GM12873 (cell line): ENCODE results near the gene DUSP16.

Experiments
- TF ChIP-seq, protein P1 (sequence below): IDR thresholded peaks from 2 replicates; pipeline ENCODE4 v1.5.1; 2012; ENCODE audit warnings: low read depth, mild to moderate bottlenecking, moderate library complexity, low read length, control low read depth; ENCODE audit not compliant: insufficient read depth; ENCODE audit errors: missing control alignments

Gene DUSP16

DNA sequence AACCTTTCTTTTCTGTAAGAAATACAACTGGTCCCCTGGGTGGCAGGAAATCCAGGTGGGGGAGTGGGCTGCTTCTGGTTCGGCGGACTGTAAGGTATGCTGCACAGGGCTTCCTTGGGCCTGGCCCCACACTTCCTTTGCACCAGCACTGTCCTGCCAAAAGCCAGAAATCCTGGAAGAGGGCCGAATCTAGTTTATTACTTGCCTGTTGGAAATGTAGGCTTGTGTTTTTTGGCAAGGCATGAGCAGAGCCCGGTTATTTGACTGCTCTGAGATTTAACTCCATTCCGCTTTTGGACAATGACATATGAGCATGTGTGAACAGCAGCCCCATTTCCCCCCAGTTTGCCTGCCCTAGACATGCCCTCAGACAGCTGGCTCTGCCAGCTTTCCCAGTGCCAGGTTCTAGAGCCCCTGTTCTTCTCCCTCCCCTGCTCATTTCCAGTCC, 119.2 kb downstream of the DUSP16 start:
- TF ChIP-seq, protein P1, sequence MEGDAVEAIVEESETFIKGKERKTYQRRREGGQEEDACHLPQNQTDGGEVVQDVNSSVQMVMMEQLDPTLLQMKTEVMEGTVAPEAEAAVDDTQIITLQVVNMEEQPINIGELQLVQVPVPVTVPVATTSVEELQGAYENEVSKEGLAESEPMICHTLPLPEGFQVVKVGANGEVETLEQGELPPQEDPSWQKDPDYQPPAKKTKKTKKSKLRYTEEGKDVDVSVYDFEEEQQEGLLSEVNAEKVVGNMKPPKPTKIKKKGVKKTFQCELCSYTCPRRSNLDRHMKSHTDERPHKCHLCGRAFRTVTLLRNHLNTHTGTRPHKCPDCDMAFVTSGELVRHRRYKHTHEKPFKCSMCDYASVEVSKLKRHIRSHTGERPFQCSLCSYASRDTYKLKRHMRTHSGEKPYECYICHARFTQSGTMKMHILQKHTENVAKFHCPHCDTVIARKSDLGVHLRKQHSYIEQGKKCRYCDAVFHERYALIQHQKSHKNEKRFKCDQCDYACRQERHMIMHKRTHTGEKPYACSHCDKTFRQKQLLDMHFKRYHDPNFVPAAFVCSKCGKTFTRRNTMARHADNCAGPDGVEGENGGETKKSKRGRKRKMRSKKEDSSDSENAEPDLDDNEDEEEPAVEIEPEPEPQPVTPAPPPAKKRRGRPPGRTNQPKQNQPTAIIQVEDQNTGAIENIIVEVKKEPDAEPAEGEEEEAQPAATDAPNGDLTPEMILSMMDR: no peak

DNA sequence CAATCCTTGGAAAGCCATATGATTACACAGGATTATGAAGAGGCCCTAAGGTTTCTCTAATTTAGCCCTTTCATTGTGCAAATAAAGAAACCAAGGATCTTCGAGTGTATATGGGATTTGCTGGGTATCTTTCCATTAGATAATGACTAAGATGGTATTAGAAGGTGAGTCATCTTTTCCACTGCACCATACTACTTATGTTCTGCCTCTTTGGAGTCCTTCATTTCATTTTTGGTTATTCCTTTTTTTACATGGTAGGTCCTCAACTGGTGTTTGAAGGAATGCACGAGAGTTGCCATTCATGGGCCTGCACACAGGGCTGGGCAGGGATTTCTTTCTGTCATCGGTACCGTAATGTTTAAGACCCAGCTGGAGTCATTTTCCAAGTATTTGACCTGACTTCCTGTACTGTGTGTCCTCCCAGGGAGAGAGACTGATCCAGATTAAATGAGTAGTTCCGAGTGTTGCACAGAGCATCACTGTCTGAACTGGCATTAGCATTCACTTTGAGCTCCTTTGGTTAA, 120.1 kb downstream of the DUSP16 start:
- TF ChIP-seq, protein P1: no peak

DNA sequence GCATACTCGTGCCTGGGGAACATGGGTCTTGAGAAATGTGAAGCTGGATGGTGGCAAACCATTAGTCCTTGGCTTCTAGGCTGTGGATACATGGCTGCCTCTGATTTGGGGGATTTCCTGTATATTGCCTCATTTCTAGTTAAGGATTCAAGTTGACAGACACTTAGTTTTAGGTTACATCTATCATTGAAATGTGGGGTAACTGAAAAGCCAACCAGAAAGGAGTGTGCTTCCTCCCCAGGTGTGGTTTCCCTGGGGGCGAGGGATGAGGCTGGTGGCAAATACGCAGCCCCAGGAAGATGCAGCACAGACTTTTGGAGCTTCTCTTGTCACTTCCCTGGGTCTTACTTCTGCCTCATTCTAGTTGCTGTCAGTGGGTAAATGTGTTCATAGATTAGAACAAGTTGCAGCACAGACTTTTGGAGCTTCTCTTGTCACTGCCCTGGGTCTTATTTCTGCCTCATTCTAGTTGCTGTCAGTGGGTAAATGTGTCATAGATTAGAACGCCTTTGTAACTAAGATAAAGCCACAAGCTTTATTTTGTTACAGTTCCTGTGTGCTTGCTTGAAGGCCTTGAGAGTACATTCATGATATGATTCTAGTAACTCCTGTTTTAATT, 120.7 kb downstream of the DUSP16 start:
- TF ChIP-seq, protein P1: no peak

DNA sequence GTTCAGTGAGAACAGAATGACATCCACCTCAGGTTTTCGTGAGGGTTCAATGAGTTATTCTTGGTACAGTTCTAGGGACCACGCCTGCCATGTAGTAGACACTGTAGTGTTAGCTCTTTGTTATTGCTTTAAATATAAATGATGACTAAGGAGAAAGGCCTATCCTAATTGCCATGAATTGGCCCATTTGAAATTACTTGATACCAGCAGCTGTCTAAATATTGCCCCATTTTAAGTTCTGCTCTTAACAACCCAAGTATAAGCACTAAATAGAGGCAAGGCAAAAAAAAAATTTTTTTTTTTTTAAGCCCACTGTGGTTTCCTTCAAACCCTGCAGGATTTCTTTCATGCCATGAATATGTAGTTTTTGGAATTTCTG, 121.2 kb downstream of the DUSP16 start:
- TF ChIP-seq, protein P1: no peak

DNA sequence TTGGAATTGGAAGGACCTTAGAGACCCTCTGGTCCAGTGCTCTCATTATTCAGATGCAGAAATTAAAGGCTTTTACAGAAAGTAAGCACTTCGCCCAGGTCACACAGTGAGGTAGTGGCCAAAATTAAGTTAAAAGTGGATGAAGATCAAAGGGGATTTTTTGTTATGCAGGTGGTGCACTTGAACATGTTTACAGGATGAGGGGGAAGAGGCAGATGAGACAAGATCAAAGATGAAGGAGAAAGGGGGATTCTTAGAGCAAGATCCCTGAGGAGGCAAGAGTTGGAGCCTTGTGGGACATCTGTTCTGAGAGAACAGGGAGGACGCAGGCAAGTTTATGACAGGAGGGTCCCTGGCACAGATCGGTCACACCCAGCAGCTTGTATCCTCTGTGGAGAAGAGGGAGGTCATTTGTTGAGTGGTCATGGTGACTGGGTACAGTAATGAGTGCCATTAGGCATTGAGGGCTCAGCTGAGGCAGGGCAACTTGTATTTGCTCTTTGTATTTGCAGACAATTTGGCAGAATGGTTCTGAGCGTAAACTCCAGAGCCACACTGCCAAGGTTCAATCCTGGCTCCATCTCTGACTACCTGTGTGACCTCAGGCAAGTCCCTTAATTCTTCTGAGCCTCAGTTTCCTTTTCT, 121.8 kb downstream of the DUSP16 start:
- TF ChIP-seq, protein P1: no peak

DNA sequence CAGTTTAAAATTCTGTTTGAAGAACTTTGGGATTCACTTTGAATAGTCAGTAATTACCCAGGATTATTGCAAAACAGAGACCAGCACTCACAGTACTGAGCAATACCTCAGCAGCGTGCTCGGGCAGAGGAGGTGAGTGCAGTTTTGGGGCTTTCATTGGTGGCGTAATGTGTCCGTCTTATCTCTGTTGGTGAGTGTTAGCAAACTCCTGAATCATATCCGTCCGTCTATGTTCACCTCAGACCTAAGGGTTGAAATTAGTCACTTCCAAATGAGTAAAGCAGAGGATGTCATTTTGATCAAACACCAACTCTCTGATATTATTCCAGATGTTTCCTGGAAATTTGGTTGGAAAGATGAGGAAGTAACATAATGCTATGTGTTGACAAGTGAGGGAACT, 123.0 kb downstream of the DUSP16 start:
- TF ChIP-seq, protein P1: no peak

DNA sequence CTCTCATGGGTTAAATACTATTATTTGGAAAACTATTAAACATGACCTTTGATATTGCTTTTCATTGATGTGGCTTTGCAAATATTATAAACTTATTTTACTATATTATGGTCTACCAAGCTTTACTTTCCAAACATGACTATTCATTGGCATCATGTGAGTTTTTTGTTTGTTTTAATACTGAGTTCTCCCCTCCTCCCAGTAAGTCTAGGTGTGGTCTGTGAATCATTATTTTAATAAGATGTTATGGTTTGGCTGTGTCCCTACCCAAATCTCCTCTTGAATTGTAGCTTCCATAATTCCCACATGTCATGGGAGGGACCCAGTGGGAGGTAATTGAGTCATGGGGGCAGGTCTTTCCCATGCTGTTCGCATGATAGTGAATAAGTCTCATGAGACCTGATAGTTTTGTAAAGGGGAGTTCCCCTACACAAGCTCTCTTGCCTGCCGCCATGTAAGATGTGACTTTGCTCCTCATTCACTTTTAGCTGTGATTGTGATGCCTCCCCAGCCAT, 125.8 kb downstream of the DUSP16 start:
- TF ChIP-seq, protein P1: no peak
